Activated gamma-delta T cell treated with Interleukin-2 at 50 U/mL for 16 hours (primary cell): ENCODE data around the gene CATSPERE.

Source experiments
- DNase-seq: peaks from one replicate; pipeline ENCODE4 v3.0.0-alpha.2; 2020

The CATSPERE gene

GRCh38 chr1:244461245-244462071 is at the start of gene CATSPERE:
Gene CATSPERE (plus strand): TSS chr1:244461273. CDS start chr1:244461430, 157 bp downstream.
- peak; percentile 72 for DNase-seq

GRCh38 chr1:244412176-244412575 is 48.9 kb upstream of the CATSPERE start:
- DNase-seq, result no peak

- DNase-seq, result no peak
Measured at GRCh38 chr1:244413736-244414135, 47.3 kb upstream of the CATSPERE start.

DNA sequence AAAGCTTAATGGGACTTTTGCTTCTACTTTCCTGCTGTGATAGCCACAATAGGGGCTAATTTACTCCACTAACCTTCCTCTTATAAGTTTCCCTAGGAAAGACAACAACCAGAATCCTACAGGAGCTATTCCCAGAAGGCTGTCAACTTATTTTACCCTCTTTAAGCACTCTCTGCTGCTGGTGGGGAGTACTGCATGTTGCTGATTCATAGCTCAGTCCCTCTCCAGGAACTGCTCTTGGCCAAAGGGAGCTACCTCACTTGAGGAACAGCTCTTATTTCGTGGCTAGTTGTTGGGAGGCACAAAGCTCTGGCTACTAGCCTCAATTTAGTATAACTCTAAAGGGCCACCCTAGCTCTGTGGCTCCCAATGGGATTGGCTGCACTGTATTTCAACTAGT is 46.5 kb upstream of the CATSPERE start:
- no peak for DNase-seq

GRCh38 chr1:244419024-244419423 is 42.0 kb upstream of the CATSPERE start:
- no peak for DNase-seq

DNA sequence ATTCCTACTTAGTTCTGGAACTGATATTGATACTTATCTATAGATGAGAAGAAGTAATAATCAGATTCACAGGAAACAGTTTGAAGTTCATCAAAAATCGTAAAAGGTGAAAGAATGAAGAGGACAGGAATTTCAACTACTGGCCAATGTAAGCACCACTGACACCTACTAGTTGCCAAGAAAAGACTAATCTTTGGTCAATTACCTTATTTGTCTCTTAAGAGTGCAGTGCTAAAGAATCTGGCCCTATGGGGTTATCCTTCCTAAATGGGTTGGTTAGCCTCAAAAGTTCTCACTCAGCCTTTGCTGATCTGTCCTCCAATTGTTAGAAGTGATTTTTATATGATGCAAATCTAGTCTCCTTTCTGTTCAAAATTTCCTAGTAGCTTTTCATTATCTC is 38.9 kb upstream of the CATSPERE start:
- no peak for DNase-seq

- no peak for DNase-seq
Measured at GRCh38 chr1:244424649-244425334, 36.3 kb upstream of the CATSPERE start.

DNA sequence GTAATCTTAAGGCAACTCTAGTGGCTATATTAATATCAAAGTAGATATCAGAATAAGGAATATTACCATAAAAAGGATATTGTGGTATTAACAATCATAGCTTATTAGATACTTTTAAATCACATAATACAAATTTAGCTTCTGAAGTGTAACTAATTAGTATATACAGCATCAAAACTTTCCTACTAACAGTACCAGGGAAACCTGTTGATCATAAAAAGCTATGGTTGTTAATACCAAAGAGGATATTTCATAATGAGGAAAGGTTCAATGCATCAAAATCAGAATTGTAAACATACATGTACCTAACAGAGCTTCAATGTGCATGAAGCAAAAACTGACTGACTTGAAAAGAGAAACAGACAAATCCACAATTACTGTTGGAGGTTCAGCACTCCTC is 33.4 kb upstream of the CATSPERE start:
- no peak for DNase-seq

GRCh38 chr1:244429818-244430217 is 31.3 kb upstream of the CATSPERE start:
- no peak for DNase-seq

GRCh38 chr1:244431166-244431565 is 29.9 kb upstream of the CATSPERE start:
- no peak for DNase-seq

DNA sequence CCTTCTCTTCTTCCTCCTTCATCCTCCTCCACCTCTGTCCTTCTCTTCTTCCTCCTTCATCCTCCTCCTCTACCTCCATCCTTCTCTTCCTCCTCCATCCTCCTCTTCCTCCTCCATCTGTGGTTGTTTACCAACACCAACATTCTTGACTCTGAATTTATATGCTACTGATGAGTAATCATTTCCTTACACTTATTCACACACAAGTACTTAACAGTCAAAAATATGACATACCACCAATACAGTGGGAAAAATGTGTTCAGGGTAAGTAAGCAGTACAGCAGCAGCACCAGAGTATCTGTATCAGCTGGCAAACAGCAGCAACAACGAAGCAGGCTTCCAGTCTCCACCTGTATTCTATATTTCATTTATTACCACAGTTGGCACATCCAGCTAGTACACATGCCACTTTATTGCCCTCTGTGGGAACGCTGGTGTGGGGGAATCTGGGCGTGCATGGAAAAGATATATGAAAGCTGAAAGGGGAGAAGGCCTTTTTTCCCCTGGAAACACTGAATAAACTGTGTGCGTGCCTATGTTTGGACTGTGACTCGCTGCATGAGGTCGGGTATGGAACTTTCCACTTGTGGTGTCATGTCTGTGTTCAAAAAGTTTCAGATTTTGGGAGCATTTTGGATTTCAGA is 25.4 kb upstream of the CATSPERE start:
- DNase-seq, result no peak

DNA sequence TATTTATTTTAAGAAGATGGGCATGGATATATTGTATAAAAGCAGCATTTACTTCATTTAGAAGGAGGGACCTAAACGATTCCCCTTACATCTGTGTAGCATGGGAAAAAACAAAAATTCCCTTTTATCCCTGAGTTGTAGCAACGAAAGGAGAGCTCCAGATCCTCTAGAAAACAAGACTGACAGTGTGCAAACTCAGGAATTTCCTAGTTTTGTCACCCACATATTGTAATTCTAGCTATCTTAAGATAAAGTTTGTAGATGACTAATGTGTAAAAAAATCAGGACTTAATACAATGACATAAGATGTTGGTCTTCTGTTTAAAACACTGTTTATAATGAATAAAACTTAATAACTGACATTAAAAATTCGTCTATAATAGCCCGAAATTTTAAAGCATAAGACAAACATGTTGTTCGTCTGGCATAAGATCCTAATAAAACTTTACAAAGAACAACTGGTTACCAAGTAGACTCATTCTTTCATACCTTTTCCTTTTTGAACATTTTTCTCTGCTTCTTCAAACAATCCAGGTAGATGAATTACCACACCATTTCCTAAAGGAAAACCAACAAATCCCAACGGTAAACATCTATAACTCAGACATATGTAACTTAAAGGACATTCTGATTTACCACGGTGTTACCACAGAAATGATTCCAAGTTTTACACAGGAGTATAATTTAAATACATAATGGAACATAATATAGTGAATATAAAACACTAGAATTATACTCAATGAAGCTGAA is 24.6 kb upstream of the CATSPERE start:
- no peak for DNase-seq

DNA sequence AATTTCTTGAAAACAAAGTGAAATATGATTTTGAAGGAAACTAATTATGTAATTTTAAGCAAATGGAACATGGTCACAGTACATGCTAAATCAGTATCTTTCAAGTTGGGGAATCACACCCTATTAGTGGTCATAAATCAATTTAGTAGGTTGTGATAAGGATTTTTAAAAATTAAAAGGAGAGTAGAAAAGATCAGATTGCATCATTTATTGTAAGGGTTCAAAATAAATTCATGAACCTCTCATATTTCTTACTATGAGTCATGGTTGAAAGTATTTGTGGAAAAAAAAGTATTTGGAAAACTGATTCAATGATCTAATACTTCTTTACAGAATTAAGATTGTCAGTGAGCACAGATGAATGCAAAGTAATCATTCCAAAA is 24.0 kb upstream of the CATSPERE start:
- DNase-seq, result no peak

DNA sequence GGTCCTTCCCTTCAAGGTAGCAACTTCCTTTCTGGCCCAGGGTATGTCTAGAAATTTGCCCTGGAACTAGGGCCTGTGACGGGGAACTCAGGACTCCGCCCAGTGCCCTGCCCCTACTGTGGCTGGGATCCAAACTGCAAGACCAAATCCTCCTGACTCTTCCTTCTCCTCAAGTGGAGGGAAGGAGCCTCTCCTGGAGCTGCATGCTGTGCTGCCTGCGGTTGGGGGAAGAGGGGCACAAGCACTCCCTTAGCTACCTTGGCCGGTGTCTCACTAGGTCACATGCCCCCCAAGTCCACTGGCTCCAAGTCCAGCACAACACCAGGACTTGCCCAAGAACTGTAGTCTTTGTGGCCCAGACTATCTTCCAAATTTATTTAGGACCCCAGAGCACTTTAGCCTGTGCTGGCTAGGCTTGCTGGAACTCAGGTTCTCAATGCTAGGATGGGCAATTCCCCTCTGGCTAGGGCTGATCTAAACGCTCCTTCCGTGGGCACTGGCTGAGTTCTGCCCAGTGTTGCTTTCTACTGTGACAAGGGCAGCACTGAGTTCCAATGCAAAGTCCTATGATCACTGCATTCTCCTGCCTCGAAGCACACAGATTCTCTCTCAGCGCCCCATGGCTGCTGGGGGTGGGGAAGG is 21.6 kb upstream of the CATSPERE start:
- DNase-seq, result no peak

GRCh38 chr1:244442850-244443249 is 18.2 kb upstream of the CATSPERE start:
- DNase-seq, result no peak

- DNase-seq, result no peak
Measured at GRCh38 chr1:244444854-244445253, 16.2 kb upstream of the CATSPERE start.

- no peak for DNase-seq
Measured at GRCh38 chr1:244445320-244446181, 15.5 kb upstream of the CATSPERE start.

- no peak for DNase-seq
Measured at GRCh38 chr1:244447024-244447423, 14.0 kb upstream of the CATSPERE start.

DNA sequence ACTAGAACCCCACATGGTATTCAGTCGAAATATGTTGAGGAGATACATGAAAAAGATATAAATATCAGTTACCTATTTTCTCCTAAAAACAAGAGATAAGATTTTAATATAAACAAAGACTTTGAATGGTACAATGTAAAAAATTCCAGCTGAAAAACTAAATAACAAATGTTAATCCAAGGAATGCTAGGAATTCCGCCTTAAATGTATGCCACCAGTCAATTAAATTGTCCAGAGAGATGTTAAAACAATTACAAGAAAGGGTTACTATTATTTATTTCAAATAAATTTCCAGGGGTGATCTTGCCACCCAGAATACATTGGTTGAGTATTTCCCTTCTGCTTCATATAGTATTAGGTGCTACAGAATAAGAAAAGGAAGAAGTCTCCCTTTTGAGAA is 13.5 kb upstream of the CATSPERE start:
- DNase-seq, result no peak

- DNase-seq, result no peak
Measured at GRCh38 chr1:244448279-244449036, 12.6 kb upstream of the CATSPERE start.
